ENCODE data around the gene PILRA. TPM values are rescaled to one million over a fixed set of nuclear protein-coding genes. Genes with fewer than 3 reads are reported as not detected.

The PILRA gene
- total and polyA plus RNA-seq, 12 donors, result 3.2 to 18.9 (median 12.0) TPM

- peak in 1 of 7 donors; percentile 53 for DNase-seq
- Histone ChIP-seq H3K4me3 (peak overlapping the region in 1 of 4 donors; percentile 86), H3K9me3 (replicated peaks in 1 of 3) (no peaks in the 10 kb centered on the region), H3K36me3 (replicated peaks in 1 of 2) (peaks cover 0 to 7% of the 10 kb centered on the region in 2 donors), H3K27me3 (no peaks in the 10 kb centered on the region), H3K27ac (peak overlapping the region in 4 of 5 donors; percentile 97 to 100 (median 99)), H3K4me1 (replicated peaks in 1 of 2) (peaks cover 19 to 30% of the 10 kb centered on the region in 2 donors)
- intact Hi-C loops (cut with DNase I), result no loop called here
- whole genome bisulfite sequencing, 4 donors, result 44 to 51% (median 46%) methylated on average over 14 to 16 of the region's 16 CpGs
- TF ChIP-seq POLR2A (IDR thresholded peaks at IDR 0.05), result no peak
- no peak for TF ChIP-seq CTCF (IDR thresholded peaks at IDR 0.05)
These were observed 54.5 kb downstream of the PILRA start for GRCh38 chr7:100427762-100428198.

GRCh38 chr7:100428199-100428966 is 55.1 kb downstream of the PILRA start, which contains the start of gene ZCWPW1:
ZCWPW1 (minus strand) TSS chr7:100428703; CDS start chr7:100420649, 8,054 bp downstream.
- peak; percentile 96 to 99 (median 97) for DNase-seq
- Histone ChIP-seq H3K4me1 (replicated peaks in 1 of 2) (peaks cover 19 to 36% of the 10 kb centered on the region in 2 donors), H3K27me3 (no peaks in the 10 kb centered on the region), H3K36me3 (replicated peaks in 1 of 2) (peaks cover 0 to 13% of the 10 kb centered on the region in 2 donors), H3K4me3 (peak within 1 kb of the TSS; percentile 86 to 99 (median 96)), H3K9me3 (replicated peaks in 1 of 3) (no peaks in the 10 kb centered on the region), H3K27ac (peak within 1 kb of the TSS; percentile 95 to 100 (median 98))
- intact Hi-C loops (cut with DNase I), result no loop called here
- peak; percentile 100 for TF ChIP-seq POLR2A (IDR thresholded peaks at IDR 0.05)
- TF ChIP-seq CTCF (IDR thresholded peaks at IDR 0.05), result peak in 1 of 6 experiments; percentile 1
- 0 to 2% (median 0%) methylated on average over 36 to 66 of the region's 66 CpGs for WGBS, 4 donors

GRCh38 chr7:100428967-100429636 is 55.8 kb downstream of the PILRA start:
- WGBS, 4 donors, result 0 to 1% (median 0%) methylated on average over 5 to 40 of the region's 40 CpGs
- peaks cover 19 to 43% of the 10 kb centered on the region in 2 donors for H3K4me1 ChIP-seq (replicated peaks in 1 of 2)
- H3K27me3 ChIP-seq, result no peaks in the 10 kb centered on the region
- H3K36me3 ChIP-seq (replicated peaks in 1 of 2), result peaks cover 0 to 20% of the 10 kb centered on the region in 2 donors
- peak overlapping the region; percentile 86 to 99 (median 96) for H3K4me3 ChIP-seq
- intact Hi-C loops (cut with DNase I), result no loop called here
- peak in 5 of 6 experiments; percentile 25 to 69 (median 52) for TF ChIP-seq CTCF (IDR thresholded peaks at IDR 0.05)
- TF ChIP-seq POLR2A (IDR thresholded peaks at IDR 0.05), result peak; percentile 85 to 90
- peak; percentile 100 for DNase-seq
- H3K9me3 ChIP-seq (replicated peaks in 1 of 3), result no peaks in the 10 kb centered on the region
- H3K27ac ChIP-seq, result peak overlapping the region; percentile 95 to 100 (median 98)

Data from adrenal gland (tissue), 12 donors.